GM21619 (cell line): ENCODE data around the gene SLC13A2.
"Not testable (repeated sequence)": the region's sequence is repeated elsewhere in the genome, so short reads cannot be mapped to it uniquely, and the experiment has no call there.

Source experiments
- ATAC-seq: cut with Tn5 transposase; IDR thresholded peaks from one replicate; pipeline ENCODE4 v1.9.1; 2021; ENCODE audit not compliant: unreplicated experiment

The SLC13A2 gene, protein sequence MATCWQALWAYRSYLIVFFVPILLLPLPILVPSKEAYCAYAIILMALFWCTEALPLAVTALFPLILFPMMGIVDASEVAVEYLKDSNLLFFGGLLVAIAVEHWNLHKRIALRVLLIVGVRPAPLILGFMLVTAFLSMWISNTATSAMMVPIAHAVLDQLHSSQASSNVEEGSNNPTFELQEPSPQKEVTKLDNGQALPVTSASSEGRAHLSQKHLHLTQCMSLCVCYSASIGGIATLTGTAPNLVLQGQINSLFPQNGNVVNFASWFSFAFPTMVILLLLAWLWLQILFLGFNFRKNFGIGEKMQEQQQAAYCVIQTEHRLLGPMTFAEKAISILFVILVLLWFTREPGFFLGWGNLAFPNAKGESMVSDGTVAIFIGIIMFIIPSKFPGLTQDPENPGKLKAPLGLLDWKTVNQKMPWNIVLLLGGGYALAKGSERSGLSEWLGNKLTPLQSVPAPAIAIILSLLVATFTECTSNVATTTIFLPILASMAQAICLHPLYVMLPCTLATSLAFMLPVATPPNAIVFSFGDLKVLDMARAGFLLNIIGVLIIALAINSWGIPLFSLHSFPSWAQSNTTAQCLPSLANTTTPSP

DNA sequence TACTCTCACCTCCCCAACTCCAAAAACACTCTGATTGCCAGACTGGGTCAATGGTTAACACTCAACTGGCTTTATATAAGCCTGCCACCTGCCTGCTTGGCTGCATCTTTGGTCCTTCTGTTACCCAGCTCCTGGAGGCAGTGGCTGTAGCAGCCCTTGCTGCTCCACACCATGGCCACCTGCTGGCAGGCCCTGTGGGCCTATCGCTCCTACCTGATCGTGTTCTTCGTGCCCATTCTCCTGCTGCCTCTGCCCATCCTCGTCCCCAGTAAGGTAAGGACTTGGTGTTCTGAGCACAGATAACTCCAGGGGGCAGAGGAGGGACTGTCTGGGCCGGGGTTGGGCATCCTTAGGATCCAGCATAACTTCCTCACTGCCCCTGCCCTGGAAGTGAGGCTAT, at the start of gene SLC13A2:
SLC13A2 (plus strand) TSS at position 103 of the 400 bp plus-strand sequence; CDS start at position 172, 69 bp downstream.
- no peak for ATAC-seq

DNA sequence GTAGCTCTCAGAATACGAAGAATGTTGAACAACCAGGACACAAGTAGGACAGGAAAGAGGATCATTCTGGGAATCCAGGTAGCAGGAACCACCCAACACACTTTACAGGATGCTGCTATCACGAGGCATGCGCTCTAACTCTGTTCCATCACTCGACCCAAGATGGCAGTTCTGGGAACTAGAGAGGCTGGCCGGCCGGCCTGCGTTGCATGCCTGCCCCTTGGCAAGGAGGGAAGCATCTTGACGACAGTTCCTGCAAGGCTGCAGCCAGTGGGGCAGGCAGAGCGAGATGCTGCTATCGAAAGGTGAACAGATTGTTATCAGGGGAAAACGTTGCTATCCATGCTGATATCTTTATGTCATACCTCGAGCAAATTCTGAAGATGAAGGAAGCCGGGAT, 48.2 kb upstream of the SLC13A2 start:
- ATAC-seq = no peak

DNA sequence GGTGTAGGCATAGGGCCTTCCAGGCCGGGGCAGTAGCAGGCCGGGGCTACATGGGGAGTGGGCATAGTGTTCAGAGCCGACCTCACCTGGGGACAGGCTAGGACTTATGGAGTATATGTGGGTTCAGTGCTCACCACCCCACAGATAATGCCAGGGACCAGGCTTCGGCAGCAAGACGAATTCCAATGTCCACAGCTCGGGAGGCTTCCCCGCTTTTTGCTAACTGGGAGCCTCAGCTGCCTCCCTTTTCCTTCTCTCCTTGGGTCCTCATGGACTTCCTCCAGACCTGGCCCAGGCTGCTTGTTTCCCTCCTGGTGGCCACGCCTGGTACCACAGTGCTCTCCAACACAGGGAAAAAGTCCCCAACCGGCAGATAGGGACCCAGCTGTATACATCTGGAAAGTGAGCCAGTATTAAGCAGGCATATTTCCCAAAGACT, 47.3 kb upstream of the SLC13A2 start:
- no peak for ATAC-seq

DNA sequence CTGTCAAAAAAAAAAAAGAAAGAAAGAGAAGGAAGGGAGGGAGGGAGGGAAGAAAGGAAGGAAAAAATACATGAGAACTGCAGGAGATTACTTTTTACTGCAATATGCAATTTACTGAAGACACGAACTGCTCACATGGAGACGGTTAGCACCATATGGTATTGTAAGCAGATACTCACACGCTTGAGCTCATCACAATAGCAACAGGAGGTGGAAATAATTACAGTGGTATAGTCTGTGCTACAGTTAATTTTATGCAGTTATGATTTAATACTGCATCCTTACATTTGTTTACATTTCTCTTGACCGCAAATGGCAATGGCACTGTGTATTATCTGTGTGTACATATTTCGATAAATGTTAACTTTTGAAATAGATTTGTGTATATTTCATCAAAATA, 46.1 kb upstream of the SLC13A2 start:
- ATAC-seq = no peak

DNA sequence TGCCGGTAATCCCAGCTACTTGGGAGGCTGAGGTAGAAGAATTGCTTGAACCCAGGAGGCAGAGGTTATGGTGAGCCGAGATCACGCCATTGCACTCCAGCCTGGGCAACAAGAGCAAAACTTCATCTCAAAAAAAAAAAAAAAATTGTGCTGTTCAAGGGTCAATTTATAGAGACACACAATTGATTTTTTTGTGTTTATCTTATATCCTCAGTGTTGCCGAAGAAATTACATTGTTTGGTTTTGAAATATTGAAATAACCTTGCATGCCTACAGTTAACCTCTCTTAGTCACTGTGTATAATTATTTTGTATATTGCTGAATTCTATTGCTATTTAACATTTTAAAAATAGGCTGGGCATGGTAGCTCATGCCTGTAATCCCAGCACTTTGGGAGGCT, 45.5 kb upstream of the SLC13A2 start:
- not testable (repeated sequence) for ATAC-seq

DNA sequence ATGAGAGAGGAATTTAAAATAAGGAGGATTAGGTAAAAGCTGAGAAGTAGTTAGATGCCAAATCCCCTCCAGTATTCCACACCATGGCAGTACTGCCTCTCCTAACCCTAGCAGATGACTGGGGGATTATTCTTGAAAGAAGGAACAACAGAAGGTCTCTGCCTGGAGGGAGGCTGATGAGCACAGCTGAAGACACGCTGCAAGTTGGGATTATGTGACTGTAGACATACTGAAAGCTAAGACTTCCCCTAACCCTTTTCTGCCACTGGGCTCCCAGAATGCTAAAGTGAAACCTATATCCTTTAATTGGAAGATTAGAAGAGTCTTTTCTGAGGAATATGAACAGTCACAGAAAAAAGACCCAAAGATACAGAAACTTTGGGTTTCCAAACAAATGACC, 39.7 kb upstream of the SLC13A2 start:
- no peak for ATAC-seq

DNA sequence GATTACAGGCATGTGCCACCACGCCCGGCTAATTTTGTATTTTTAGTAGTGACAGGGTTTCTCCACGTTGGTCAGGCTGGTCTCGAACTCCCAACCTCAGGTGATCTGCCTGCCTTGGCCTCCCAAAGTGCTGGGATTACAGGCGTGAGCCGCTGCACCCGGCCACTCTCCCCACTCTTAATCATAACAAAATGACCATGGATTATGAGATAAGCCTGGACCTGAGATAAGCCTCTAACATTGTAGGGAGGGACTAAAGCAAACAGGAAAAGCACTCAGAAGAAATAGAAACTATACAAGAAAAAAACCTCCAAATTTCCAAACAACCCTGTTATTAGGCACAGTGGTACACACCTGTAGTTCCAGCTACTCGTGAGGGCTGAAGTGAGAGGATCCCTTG, 39.1 kb upstream of the SLC13A2 start:
- not testable (repeated sequence) for ATAC-seq

DNA sequence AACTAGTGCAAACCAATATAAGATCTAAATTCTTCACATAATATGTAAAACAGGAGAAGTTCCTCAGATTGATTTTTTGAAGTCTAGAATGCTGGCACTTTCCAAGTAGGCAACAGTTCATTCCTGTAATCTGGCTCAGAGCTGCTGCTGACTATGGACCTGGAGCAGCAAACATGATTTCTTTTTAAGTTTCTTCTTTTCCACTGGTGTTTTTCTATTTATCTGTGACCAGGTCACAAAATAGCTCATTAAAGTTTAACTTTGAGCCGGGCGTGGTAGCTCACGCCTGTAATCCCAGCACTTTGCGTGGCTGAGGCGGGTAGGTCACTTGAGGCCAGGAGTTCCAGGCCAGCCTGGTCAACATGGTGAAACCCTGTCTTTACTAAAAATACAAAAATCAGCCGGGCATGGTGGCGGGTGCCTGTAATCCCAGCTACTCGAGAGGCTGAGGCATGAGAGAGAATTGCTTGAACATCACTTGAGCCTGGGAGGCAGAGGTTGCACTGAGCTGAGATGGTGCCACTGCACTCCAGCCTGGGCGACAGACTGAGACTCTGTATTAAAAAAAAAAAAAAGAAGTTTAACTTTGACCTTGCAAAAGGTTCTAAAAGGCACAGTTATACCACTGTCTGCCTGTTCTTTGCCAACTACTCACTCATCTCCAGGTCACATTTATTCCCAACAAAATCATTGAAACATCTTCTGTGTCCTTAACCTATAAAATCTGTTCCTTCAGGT, 29.4 kb upstream of the SLC13A2 start:
- no peak for ATAC-seq

DNA sequence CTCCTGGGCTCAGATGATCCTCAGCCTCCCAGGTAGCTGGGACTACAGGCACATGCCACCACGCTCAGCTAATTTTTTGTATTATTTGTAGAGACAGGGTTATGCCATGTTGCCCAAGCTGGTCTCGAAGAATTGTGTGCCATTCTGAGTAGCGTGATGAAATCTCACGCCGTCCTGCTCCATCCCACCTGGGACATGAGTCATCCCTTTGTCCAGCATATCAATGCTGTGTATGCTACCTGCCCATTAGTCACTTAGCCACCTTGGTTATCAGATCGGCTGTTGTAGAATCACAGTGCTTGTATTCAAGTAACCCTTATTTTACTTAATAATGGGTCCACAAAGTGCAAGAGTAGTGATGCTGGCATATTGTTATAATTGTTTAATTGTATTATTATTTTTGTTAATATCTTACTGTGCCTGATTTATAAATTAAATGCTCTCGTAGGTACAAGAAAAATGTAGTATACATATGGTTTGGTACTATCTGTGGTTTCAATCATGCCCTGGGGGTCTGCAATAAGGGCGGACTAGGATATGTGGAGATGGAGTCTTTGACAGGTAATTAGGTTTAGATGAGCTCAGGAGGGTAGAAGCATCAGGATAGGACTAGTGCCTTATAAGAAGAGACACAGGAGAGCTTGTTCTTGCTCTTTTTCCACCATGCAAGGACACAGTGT, 26.6 kb upstream of the SLC13A2 start:
- no peak for ATAC-seq

DNA sequence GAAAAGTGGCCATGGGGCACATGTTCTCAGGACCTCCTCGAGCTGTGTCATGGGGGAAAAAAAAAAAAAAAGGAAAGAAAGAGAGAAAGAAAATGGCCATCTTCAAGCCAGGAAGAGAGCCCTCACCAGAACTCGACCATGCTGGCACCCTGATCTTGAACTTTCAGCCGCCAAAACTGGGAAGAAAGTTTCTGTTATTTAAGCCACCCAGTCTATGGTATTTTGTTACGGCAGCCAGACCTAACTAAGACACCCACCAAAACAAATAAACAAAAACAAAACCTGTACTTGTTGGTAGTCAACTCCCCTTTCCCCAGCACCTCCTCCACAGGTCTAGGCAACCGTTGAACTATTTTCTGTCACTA, 26.1 kb upstream of the SLC13A2 start:
- no peak for ATAC-seq

DNA sequence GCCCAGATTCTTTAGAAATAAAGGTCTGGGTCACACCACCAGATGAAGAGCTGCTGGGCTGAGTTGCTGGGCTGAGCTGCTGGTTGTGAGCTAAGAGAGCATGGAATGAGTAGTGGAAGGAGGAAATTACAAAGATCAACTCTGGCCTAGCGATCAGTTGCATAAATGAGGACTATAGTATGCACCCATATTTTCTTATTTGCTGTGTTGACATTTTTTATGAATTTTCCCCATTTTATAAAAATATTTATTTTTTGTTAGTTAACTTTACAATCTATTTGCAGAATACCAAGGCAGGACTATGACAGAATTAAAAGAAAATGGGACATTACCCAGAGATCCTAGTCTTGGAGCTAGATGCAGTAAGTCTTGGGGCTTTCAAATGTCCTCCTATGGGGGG, 23.6 kb upstream of the SLC13A2 start:
- ATAC-seq = no peak

DNA sequence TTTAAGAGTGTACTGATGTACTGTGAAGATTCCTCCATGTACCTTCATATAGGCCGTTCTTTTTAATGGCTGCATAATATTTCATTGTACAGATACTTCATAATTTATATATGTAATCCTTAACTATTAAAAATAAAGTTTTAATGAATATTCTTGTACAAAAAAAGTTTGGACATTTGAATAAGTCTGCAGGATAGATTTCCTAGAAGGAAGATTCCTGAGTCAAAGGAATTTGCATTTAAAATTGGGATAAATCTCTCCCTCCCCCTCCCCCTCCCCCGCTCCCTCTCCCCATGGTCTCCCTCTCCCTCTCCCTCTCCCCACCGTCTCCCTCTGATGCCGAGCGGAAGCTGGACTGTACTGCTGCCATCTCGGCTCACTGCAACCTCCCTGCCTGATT, 15.6 kb upstream of the SLC13A2 start:
- no peak for ATAC-seq

DNA sequence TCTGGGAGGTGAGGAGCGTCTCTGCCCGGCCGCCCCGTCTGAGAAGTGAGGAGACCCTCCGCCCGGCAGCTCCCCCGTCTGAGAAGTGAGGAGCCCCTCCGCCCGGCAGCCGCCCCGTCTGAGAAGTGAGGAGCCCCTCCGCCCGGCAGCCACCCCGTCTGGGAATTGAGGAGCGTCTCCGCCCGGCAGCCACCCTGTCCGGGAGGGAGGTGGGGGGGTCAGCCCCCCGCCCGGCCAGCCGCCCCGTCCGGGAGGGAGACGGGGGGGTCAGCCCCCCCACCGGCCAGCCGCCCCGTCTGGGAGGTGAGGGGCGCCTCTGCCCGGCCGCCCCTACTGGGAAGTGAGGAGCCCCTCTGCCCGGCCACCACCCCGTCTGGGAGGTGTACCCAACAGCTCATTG, 14.6 kb upstream of the SLC13A2 start:
- not testable (repeated sequence) for ATAC-seq

DNA sequence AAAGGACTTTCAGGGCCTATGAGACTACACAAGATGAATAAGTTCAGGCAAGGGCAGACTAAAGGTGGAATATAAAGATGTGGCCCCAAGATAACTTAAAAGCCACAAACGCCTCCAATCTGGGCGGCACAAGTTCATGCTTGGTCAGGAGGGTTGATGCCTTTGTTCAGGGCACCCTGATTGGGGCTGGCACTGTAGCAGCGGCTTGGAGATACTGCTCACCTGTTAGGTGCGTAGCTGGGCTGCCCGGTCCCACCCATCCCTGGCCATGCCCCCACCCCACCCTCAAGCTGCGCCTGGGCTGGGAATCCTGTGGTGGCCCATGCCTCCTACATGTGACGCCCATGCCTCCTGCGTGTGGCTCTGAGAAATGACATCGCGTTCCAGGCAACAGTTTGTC, 12.5 kb upstream of the SLC13A2 start:
- no peak for ATAC-seq

DNA sequence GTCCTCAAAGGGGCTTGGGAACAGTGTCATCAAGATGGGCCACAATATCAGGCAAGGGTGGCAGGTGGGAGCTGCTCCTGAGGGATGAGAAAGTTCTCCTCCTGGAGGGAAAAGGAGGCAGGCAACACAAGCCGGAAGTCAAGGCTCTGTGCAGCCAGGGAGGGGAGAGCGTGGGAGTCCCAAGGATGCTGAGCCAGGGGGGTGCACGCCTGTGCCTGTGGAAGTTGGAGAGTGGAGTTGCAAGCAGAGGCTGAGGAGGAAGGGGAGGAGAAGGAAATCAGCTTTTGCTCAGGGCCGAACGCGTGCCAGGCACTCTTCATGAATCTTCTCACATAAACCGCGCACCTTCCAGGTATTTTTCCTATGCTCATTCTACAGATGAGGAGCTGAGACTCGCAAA, 7.4 kb upstream of the SLC13A2 start:
- ATAC-seq = no peak

DNA sequence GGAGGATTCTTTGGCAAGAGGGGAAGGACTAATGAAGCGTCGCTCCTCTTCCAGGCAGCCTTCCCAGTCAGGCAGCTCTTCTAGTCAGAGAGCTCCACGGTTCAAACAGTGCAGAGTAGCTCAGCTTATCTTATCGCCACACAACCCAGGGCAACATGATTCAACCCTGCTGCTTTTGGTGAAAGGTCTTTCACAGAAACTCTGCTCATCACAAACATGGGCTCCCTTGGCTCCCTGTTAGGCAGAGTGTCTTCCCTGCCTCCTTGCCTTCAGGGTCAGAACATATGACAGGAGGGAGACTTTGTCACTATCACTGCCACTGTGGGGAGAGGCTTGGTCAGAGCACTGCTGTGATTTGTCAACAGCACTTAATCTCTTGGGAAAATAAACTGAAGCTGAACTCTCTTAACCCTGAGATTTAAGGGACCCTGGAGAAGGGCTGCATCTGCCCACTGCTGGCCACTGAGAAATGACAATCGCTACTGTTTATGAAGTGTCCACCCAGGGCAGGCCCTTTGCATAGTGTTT, 6.9 kb upstream of the SLC13A2 start:
- ATAC-seq = no peak

DNA sequence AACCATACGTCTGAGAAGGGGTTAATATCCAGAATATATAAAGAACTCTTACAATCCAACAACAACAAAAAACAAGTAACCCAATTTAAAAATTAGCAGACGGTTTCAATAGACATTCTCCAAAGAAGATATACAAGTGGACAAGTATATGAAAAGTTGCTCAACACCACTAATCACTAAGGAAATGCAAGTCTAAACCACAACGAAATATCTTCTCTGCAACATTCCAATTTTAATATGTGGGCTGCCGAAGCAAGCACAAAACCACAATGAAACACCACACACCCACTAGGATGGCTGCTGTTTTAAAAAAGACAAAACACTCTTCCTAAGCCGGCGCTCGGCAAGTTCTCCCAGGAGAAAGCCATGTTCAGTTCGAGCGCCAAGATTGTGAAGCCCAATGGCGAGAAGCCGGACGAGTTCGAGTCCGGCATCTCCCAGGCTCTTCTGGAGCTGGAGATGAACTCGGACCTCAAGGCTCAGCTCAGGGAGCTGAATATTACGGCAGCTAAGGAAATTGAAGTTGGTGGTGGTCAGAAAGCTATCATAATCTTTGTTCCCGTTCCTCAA, 5.9 kb upstream of the SLC13A2 start:
- no peak for ATAC-seq

DNA sequence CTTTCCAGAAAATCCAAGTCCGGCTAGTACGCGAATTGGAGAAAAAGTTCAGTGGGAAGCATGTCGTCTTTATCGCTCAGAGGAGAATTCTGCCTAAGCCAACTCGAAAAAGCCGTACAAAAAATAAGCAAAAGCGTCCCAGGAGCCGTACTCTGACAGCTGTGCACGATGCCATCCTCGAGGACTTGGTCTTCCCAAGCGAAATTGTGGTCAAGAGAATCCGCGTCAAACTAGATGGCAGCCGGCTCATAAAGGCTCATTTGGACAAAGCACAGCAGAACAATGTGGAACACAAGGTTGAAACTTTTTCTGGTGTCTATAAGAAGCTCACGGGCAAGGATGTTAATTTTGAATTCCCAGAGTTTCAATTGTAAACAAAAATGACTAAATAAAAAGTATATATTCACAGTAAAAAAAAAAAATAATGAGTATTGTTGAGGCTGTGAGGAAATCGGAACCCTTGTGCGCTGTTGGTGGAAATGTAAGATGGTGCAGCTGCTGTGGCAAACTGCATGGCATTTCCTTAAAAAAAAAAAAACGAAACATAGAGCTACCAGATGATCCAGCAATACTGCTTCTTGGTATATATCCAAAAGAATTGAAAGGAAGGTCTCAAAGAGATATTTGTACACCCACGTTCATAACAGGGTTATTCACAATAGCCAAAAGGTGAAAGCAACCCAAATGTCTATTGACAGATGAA, 5.3 kb upstream of the SLC13A2 start:
- ATAC-seq = not testable (repeated sequence)

DNA sequence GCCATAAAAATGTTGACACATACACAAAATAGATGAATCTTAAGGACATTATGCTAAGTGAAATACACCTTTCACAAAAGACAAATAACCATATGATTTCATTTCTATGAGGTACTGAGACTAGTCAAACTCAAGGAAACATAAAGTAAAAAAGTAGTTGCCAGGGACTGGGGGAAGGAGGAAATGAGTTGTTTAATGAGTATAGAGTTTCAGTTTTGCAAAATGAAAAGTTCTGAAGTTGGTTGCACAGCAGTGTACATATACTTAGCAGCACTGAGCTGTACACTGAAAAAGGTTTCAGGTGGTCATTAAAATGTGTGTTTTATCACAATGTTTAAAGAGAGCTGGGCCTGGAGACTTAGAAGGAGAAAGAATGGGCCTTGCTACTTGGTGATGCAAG, 4.7 kb upstream of the SLC13A2 start:
- peak; percentile 81 for ATAC-seq

DNA sequence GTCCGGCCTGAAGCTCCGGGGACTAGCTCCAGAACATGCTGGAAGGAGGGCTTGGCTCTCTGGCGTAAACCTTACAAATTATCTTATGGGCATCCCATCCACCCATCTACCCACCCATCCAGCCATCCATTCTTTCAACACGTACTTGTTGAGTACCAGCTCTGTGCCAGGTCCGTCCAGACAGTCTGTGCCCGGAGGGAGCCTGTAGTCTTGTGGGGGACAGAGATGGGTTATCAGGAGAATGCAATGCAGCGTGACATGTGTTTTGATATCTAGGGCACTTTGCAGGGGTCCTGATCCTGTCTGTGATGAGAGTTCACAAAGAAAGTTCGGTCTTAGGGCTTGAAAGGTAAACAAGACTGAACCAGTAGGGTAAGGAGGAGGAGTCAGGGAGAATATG, 4.1 kb upstream of the SLC13A2 start:
- ATAC-seq = no peak
